ACC112 (cell line): ENCODE measurements around the gene AP5Z1.

Experiments
- H2AFZ ChIP-seq: fragments of 200-600 bp; sonication (generic); one replicate; pipeline ENCODE4 v1.6.0; 2017; ENCODE audit warnings: antibody characterized with exemption, low read length; ENCODE audit not compliant: unreplicated experiment
- H3K27ac ChIP-seq: fragments of 200-600 bp; sonication (generic); 2 replicates; pipeline ENCODE4 v1.5.1; 2014; ENCODE audit warnings: low read depth, mild to moderate bottlenecking, antibody characterized with exemption, low read length, moderate library complexity
- H3K27me3 ChIP-seq: fragments of 200-600 bp; sonication (generic); 2 replicates; pipeline ENCODE4 v1.6.1; 2014; ENCODE audit warnings: mild to moderate bottlenecking, antibody characterized with exemption, low read length, moderate library complexity, mixed read lengths; ENCODE audit not compliant: insufficient read depth
- H3K36me3 ChIP-seq: fragments of 200-600 bp; sonication (generic); 2 replicates; pipeline ENCODE4 v1.6.1; 2016; ENCODE audit warnings: mild to moderate bottlenecking, antibody characterized with exemption, low read length, moderate library complexity, mixed read lengths; ENCODE audit not compliant: insufficient read depth
- H3K4me1 ChIP-seq: fragments of 200-600 bp; sonication (generic); one replicate; pipeline ENCODE4 v1.6.1; 2016; ENCODE audit warnings: low read length, mixed read lengths; ENCODE audit not compliant: insufficient read depth, unreplicated experiment, control insufficient read depth
- H3K4me3 ChIP-seq: fragments of 200-600 bp; sonication (generic); 2 replicates; pipeline ENCODE4 v1.5.1; 2014; ENCODE audit warnings: mild to moderate bottlenecking, low read depth, low read length
- H3K79me2 ChIP-seq: fragments of 200-600 bp; sonication (generic); one replicate; pipeline ENCODE4 v1.6.0; 2016; ENCODE audit warnings: low read length; ENCODE audit not compliant: control insufficient read depth, unreplicated experiment, insufficient read depth

AP5Z1 gene

GRCh38 chr7:4758111-4758510 lies 17.3 kb upstream of the AP5Z1 start:
- H3K36me3 ChIP-seq, result peaks cover 21% of the 10 kb centered on the region; the same call in 1 of the 2 replicates
- H3K4me3 ChIP-seq, result no peak overlapping the region
- H3K79me2 ChIP-seq, result peaks cover 6% of the 10 kb centered on the region
- H3K27ac ChIP-seq, result no peak overlapping the region
- no peaks in the 10 kb centered on the region for H3K27me3 ChIP-seq
- H2AFZ ChIP-seq, result no peak overlapping the region
- no peaks in the 10 kb centered on the region for H3K4me1 ChIP-seq

- no peaks in the 10 kb centered on the region for H3K27me3 ChIP-seq
- no peak overlapping the region for H3K4me3 ChIP-seq
- H3K4me1 ChIP-seq, result no peaks in the 10 kb centered on the region
- H2AFZ ChIP-seq, result no peak overlapping the region
- peaks cover 21% of the 10 kb centered on the region; the same call in 1 of the 2 replicates for H3K36me3 ChIP-seq
- no peak overlapping the region for H3K27ac ChIP-seq
- peaks cover 2% of the 10 kb centered on the region for H3K79me2 ChIP-seq
These were observed 16.6 kb upstream of the AP5Z1 start for GRCh38 chr7:4758791-4759190.

GRCh38 chr7:4759211-4759610 lies 16.2 kb upstream of the AP5Z1 start:
- no peak overlapping the region for H3K27ac ChIP-seq
- H3K4me1 ChIP-seq, result no peaks in the 10 kb centered on the region
- no peak overlapping the region for H2AFZ ChIP-seq
- H3K4me3 ChIP-seq, result no peak overlapping the region
- no peaks in the 10 kb centered on the region for H3K79me2 ChIP-seq
- no peaks in the 10 kb centered on the region for H3K27me3 ChIP-seq
- peaks cover 21% of the 10 kb centered on the region; the same call in 1 of the 2 replicates for H3K36me3 ChIP-seq

- no peaks in the 10 kb centered on the region for H3K4me1 ChIP-seq
- no peak overlapping the region for H3K4me3 ChIP-seq
- H2AFZ ChIP-seq, result no peak overlapping the region
- no peak overlapping the region for H3K27ac ChIP-seq
- H3K79me2 ChIP-seq, result no peaks in the 10 kb centered on the region
- H3K36me3 ChIP-seq, result peaks cover 14% of the 10 kb centered on the region; the same call in 1 of the 2 replicates
- no peaks in the 10 kb centered on the region for H3K27me3 ChIP-seq
These were observed 14.5 kb upstream of the AP5Z1 start for GRCh38 chr7:4760952-4761351.

DNA sequence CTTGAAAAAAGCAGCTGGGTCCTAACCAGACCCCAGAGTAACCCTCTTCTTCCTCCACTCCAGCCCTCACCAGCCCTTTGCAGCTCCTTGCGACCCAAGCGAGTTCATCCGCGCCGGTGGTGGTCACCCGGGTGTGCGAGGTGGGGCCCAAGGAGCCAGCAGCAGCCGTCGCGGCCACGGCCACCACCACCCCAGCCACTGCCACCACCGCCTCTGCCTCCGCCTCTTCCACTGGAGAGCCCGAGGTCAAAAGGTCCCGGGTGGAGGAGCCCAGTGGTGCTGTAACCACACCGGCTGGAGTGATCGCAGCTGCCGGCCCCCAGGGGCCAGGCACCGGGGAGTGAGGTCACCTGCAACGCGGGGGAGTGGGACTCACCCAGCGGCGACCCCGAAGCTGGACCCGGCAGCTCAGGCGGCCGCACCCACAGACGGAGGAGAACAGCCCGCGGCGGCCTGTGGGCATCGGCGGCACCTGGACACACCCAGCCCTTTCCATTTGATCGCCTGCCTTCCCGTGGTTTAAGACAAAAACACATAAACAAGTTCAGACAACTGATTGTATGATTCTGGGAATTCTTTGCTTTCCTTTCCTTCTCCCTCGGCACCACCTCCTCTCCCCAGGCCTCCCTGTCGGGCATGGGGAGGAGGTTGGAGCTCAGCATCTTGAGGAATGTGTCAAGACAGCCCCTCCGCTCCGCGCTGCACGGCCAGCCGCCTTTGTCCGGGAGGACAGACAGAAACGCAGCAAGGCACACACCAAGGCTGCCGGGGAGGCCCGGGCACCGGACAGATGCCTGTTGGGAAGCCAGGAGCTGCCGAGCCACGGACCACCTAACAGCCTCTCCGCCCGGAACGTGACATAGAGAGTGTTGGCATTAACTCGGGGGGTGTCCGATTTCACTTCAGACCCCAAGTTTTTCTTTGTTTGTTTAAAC lies 13.0 kb upstream of the AP5Z1 start:
- Histone ChIP-seq H3K79me2 (no peaks in the 10 kb centered on the region), H3K27me3 (no peaks in the 10 kb centered on the region), H3K27ac (no peak overlapping the region), H3K4me3 (no peak overlapping the region), H2AFZ (no peak overlapping the region), H3K36me3 (peaks cover 14% of the 10 kb centered on the region; the same call in 1 of the 2 replicates), H3K4me1 (no peaks in the 10 kb centered on the region)

GRCh38 chr7:4763091-4763793 lies 12.2 kb upstream of the AP5Z1 start:
- no peaks in the 10 kb centered on the region for H3K79me2 ChIP-seq
- H3K36me3 ChIP-seq, result peaks cover 11% of the 10 kb centered on the region; the same call in 1 of the 2 replicates
- H3K4me3 ChIP-seq, result no peak overlapping the region
- H2AFZ ChIP-seq, result no peak overlapping the region
- H3K27ac ChIP-seq, result no peak overlapping the region
- no peaks in the 10 kb centered on the region for H3K4me1 ChIP-seq
- H3K27me3 ChIP-seq, result no peaks in the 10 kb centered on the region

GRCh38 chr7:4763794-4764185 lies 11.6 kb upstream of the AP5Z1 start:
- Histone ChIP-seq H3K4me1 (no peaks in the 10 kb centered on the region), H3K79me2 (no peaks in the 10 kb centered on the region), H3K36me3 (peaks cover 7% of the 10 kb centered on the region; the same call in 1 of the 2 replicates), H3K27ac (no peak overlapping the region), H2AFZ (no peak overlapping the region), H3K27me3 (no peaks in the 10 kb centered on the region), H3K4me3 (no peak overlapping the region)

GRCh38 chr7:4764402-4765007 lies 10.9 kb upstream of the AP5Z1 start:
- H3K27me3 ChIP-seq, result no peaks in the 10 kb centered on the region
- no peak overlapping the region for H3K27ac ChIP-seq
- H3K36me3 ChIP-seq, result peaks cover 7% of the 10 kb centered on the region; the same call in 1 of the 2 replicates
- H2AFZ ChIP-seq, result no peak overlapping the region
- H3K4me1 ChIP-seq, result no peaks in the 10 kb centered on the region
- H3K4me3 ChIP-seq, result no peak overlapping the region
- no peaks in the 10 kb centered on the region for H3K79me2 ChIP-seq

GRCh38 chr7:4765776-4766490 lies 9.5 kb upstream of the AP5Z1 start:
- Histone ChIP-seq H3K36me3 (peaks cover 7% of the 10 kb centered on the region; the same call in 1 of the 2 replicates), H3K79me2 (no peaks in the 10 kb centered on the region), H3K27me3 (no peaks in the 10 kb centered on the region), H3K27ac (no peak overlapping the region), H2AFZ (no peak overlapping the region), H3K4me3 (no peak overlapping the region), H3K4me1 (no peaks in the 10 kb centered on the region)
